GM19324 (cell line): ENCODE results near the gene ST8SIA1.
"Not testable (repeated sequence)": the region's sequence is repeated elsewhere in the genome, so short reads cannot be mapped to it uniquely, and the experiment has no call there.

Experiments used
- ATAC-seq: cut with Tn5 transposase; IDR thresholded peaks from one replicate; pipeline ENCODE4 v1.9.1; 2021; ENCODE audit warnings: mild to moderate bottlenecking, moderate library complexity; ENCODE audit not compliant: unreplicated experiment, low FRiP score

ST8SIA1 gene

GRCh38 chr12:22334410-22335100 is at the start of gene ST8SIA1:
Gene ST8SIA1 (minus strand): TSS chr12:22334707. CDS start chr12:22334232, 475 bp downstream.
- no peak for ATAC-seq

- ATAC-seq = no peak
Measured at GRCh38 chr12:22380031-22380430, 45.5 kb upstream of the ST8SIA1 start.

- no peak for ATAC-seq
Measured at GRCh38 chr12:22377731-22378496, 43.4 kb upstream of the ST8SIA1 start.

- not testable (repeated sequence) for ATAC-seq
Measured at GRCh38 chr12:22376596-22377150, 42.2 kb upstream of the ST8SIA1 start.

GRCh38 chr12:22374508-22374907 is 40.0 kb upstream of the ST8SIA1 start:
- ATAC-seq = no peak

GRCh38 chr12:22372277-22372837 is 37.9 kb upstream of the ST8SIA1 start:
- ATAC-seq = no peak

- no peak for ATAC-seq
Measured at GRCh38 chr12:22366181-22366580, 31.7 kb upstream of the ST8SIA1 start.

- ATAC-seq = no peak
Measured at GRCh38 chr12:22361785-22362184, 27.3 kb upstream of the ST8SIA1 start.

- ATAC-seq = no peak
Measured at GRCh38 chr12:22360774-22361173, 26.3 kb upstream of the ST8SIA1 start.

- ATAC-seq = no peak
Measured at GRCh38 chr12:22357531-22357930, 23.0 kb upstream of the ST8SIA1 start.

- no peak for ATAC-seq
Measured at GRCh38 chr12:22356231-22356630, 21.7 kb upstream of the ST8SIA1 start.

GRCh38 chr12:22355011-22355580 is 20.6 kb upstream of the ST8SIA1 start:
- no peak for ATAC-seq

- no peak for ATAC-seq
Measured at GRCh38 chr12:22353615-22354325, 19.3 kb upstream of the ST8SIA1 start.

- no peak for ATAC-seq
Measured at GRCh38 chr12:22350886-22351285, 16.4 kb upstream of the ST8SIA1 start.

- no peak for ATAC-seq
Measured at GRCh38 chr12:22348208-22348607, 13.7 kb upstream of the ST8SIA1 start.

GRCh38 chr12:22340143-22340542 is 5.6 kb upstream of the ST8SIA1 start:
- no peak for ATAC-seq

GRCh38 chr12:22339691-22340090 is 5.2 kb upstream of the ST8SIA1 start:
- ATAC-seq = no peak

GRCh38 chr12:22335794-22336166 is 1.3 kb upstream of the ST8SIA1 start:
- no peak for ATAC-seq

- no peak for ATAC-seq
Measured at GRCh38 chr12:22333713-22334409, 646 bp downstream of the ST8SIA1 start.

GRCh38 chr12:22333186-22333712 is 1.3 kb downstream of the ST8SIA1 start:
- ATAC-seq = no peak
